Measurements from ENCODE around the gene OCA2. TPM values are rescaled to one million over a fixed set of nuclear protein-coding genes. Genes with fewer than 3 reads are reported as not detected.
"Not testable (repeated sequence)": the region's sequence is repeated elsewhere in the genome, so short reads cannot be mapped to it uniquely, and the experiment has no call there.

OCA2 gene
- total RNA-seq, 2 experiments from 2014 or later, result not detected

- POLR2A ChIA-PET, result no interaction called here
- no peaks in the 10 kb centered on the region for H3K36me3 Mint-ChIP-seq (ENCODE audit: low read depth)
- peaks cover 13% of the 10 kb centered on the region for H3K9me3 Mint-ChIP-seq (ENCODE audit: low read depth)
- H3K27me3 Mint-ChIP-seq, result no peaks in the 10 kb centered on the region
- no peak overlapping the region for H3K27ac Mint-ChIP-seq
- ATAC-seq, result no peak
- intact Hi-C loops (cut with DNase I, micrococcal nuclease), result no loop called here
- CTCF ChIA-PET, result no interaction called here
- DNase-seq, result no peak
- H3K4me3 Mint-ChIP-seq, result no peak overlapping the region
- no peaks in the 10 kb centered on the region for H3K4me1 Mint-ChIP-seq
These were observed 327.2 kb downstream of the OCA2 start for GRCh38 chr15:27771892-27772291.

- Mint-ChIP-seq H3K4me3 (no peak overlapping the region), H3K9me3 (ENCODE audit: low read depth) (peaks cover 13% of the 10 kb centered on the region), H3K27me3 (no peaks in the 10 kb centered on the region), H3K4me1 (no peaks in the 10 kb centered on the region), H3K27ac (no peak overlapping the region), H3K36me3 (ENCODE audit: low read depth) (no peaks in the 10 kb centered on the region)
- ChIA-PET POLR2A (no interaction called here), CTCF (no interaction called here)
- intact Hi-C loops (cut with DNase I, micrococcal nuclease), result no loop called here
- DNase-seq, result no peak
- no peak for ATAC-seq
These were observed 328.2 kb downstream of the OCA2 start for GRCh38 chr15:27770769-27771554.

- Mint-ChIP-seq H3K27me3 (no peaks in the 10 kb centered on the region), H3K36me3 (ENCODE audit: low read depth) (no peaks in the 10 kb centered on the region)
- POLR2A ChIA-PET, result no interaction called here
These were observed 329.0 kb downstream of the OCA2 start for GRCh38 chr15:27770086-27770607.

GRCh38 chr15:27769652-27770051 lies 329.5 kb downstream of the OCA2 start:
- ATAC-seq, result no peak
- no peak for DNase-seq
- H3K27ac Mint-ChIP-seq, result no peak overlapping the region
- CTCF ChIA-PET, result no interaction called here
- no peaks in the 10 kb centered on the region for H3K27me3 Mint-ChIP-seq
- H3K4me3 Mint-ChIP-seq, result no peak overlapping the region
- POLR2A ChIA-PET, result no interaction called here
- no peaks in the 10 kb centered on the region for H3K36me3 Mint-ChIP-seq (ENCODE audit: low read depth)
- peaks cover 13% of the 10 kb centered on the region for H3K9me3 Mint-ChIP-seq (ENCODE audit: low read depth)
- intact Hi-C loops (cut with DNase I, micrococcal nuclease), result no loop called here
- H3K4me1 Mint-ChIP-seq, result no peaks in the 10 kb centered on the region

More at GRCh38 chr15:27770086-27770607, 329.0 kb downstream of the OCA2 start:
- Mint-ChIP-seq H3K27ac (no peak overlapping the region), H3K9me3 (ENCODE audit: low read depth) (peaks cover 13% of the 10 kb centered on the region), H3K4me3 (no peak overlapping the region), H3K4me1 (no peaks in the 10 kb centered on the region)
- intact Hi-C loops (cut with DNase I, micrococcal nuclease), result no loop called here
- CTCF ChIA-PET, result no interaction called here
- ATAC-seq (no peak), DNase-seq (no peak)

GRCh38 chr15:27768732-27769475 lies 330.2 kb downstream of the OCA2 start:
- CTCF ChIA-PET, result no interaction called here

GRCh38 chr15:27767918-27768640 lies 331.0 kb downstream of the OCA2 start:
- POLR2A ChIA-PET, result no interaction called here
- Mint-ChIP-seq H3K4me1 (no peaks in the 10 kb centered on the region), H3K27me3 (no peaks in the 10 kb centered on the region), H3K36me3 (ENCODE audit: low read depth) (no peaks in the 10 kb centered on the region), H3K4me3 (no peak overlapping the region), H3K27ac (no peak overlapping the region), H3K9me3 (ENCODE audit: low read depth) (peaks cover 13% of the 10 kb centered on the region)
- DNase-seq (no peak), ATAC-seq (no peak)
- intact Hi-C loops (cut with DNase I, micrococcal nuclease), result no loop called here
- CTCF ChIA-PET, result no interaction called here

More at GRCh38 chr15:27768732-27769475, 330.2 kb downstream of the OCA2 start:
- no peak for ATAC-seq
- Mint-ChIP-seq H3K9me3 (ENCODE audit: low read depth) (peaks cover 13% of the 10 kb centered on the region), H3K4me1 (no peaks in the 10 kb centered on the region), H3K27me3 (no peaks in the 10 kb centered on the region), H3K36me3 (ENCODE audit: low read depth) (no peaks in the 10 kb centered on the region), H3K27ac (no peak overlapping the region), H3K4me3 (no peak overlapping the region)
- POLR2A ChIA-PET, result no interaction called here
- DNase-seq, result no peak
- intact Hi-C loops (cut with DNase I, micrococcal nuclease), result no loop called here

- H3K4me1 Mint-ChIP-seq; H3K4me3 Mint-ChIP-seq; H3K27me3 Mint-ChIP-seq; CTCF ChIA-PET; H3K36me3 Mint-ChIP-seq (ENCODE audit: low read depth); DNase-seq; ATAC-seq; H3K27ac Mint-ChIP-seq; POLR2A ChIA-PET; intact Hi-C loops (cut with DNase I, micrococcal nuclease): not testable (repeated sequence)
- H3K9me3 Mint-ChIP-seq (ENCODE audit: low read depth), result peaks cover 15% of the 10 kb centered on the region
These were observed 331.7 kb downstream of the OCA2 start for GRCh38 chr15:27767430-27767829.

- no peak for DNase-seq
- intact Hi-C loops (cut with DNase I, micrococcal nuclease), result no loop called here
- no peaks in the 10 kb centered on the region for H3K36me3 Mint-ChIP-seq (ENCODE audit: low read depth)
- no peaks in the 10 kb centered on the region for H3K4me1 Mint-ChIP-seq
- H3K27ac Mint-ChIP-seq, result no peak overlapping the region
- no peaks in the 10 kb centered on the region for H3K27me3 Mint-ChIP-seq
- POLR2A ChIA-PET, result no interaction called here
- ATAC-seq, result no peak
- CTCF ChIA-PET, result interaction anchor here (0.6 kb wide), 1 partner anchor 51 kb away, joined by 3 read pairs; no protein-coding TSS in a partner anchor
- H3K9me3 Mint-ChIP-seq (ENCODE audit: low read depth), result peaks cover 13% of the 10 kb centered on the region
- H3K4me3 Mint-ChIP-seq, result no peak overlapping the region
These were observed 334.8 kb downstream of the OCA2 start for GRCh38 chr15:27764339-27764738.

GRCh38 chr15:27763514-27763913 lies 335.6 kb downstream of the OCA2 start:
- Mint-ChIP-seq H3K27ac (no peak overlapping the region), H3K27me3 (no peaks in the 10 kb centered on the region), H3K9me3 (ENCODE audit: low read depth) (peaks cover 7% of the 10 kb centered on the region), H3K4me3 (no peak overlapping the region), H3K4me1 (no peaks in the 10 kb centered on the region), H3K36me3 (ENCODE audit: low read depth) (no peaks in the 10 kb centered on the region)
- no peak for DNase-seq
- intact Hi-C loops (cut with DNase I, micrococcal nuclease), result no loop called here
- POLR2A ChIA-PET, result no interaction called here
- CTCF ChIA-PET, result interaction anchor here (0.6 kb wide), 1 partner anchor 51 kb away, joined by 3 read pairs; no protein-coding TSS in a partner anchor
- no peak for ATAC-seq

- CTCF ChIA-PET, result no interaction called here
These were observed 336.6 kb downstream of the OCA2 start for GRCh38 chr15:27762471-27762870.

GRCh38 chr15:27757052-27757451 lies 342.1 kb downstream of the OCA2 start:
- H3K27me3 Mint-ChIP-seq, result no peaks in the 10 kb centered on the region
- no peak for DNase-seq
- intact Hi-C loops (cut with DNase I, micrococcal nuclease), result loop anchor here in 1 of 2 experiments (10.0 kb wide), 1 partner anchor 712 kb away; no protein-coding TSS in a partner anchor
- ChIA-PET CTCF (no interaction called here), POLR2A (no interaction called here)
- H3K36me3 Mint-ChIP-seq (ENCODE audit: low read depth), result no peaks in the 10 kb centered on the region
- H3K27ac Mint-ChIP-seq, result no peak overlapping the region
- peaks cover 3% of the 10 kb centered on the region for H3K9me3 Mint-ChIP-seq (ENCODE audit: low read depth)
- no peaks in the 10 kb centered on the region for H3K4me1 Mint-ChIP-seq
- H3K4me3 Mint-ChIP-seq, result no peak overlapping the region
- no peak for ATAC-seq

More at GRCh38 chr15:27762471-27762870, 336.6 kb downstream of the OCA2 start:
- no peaks in the 10 kb centered on the region for H3K36me3 Mint-ChIP-seq (ENCODE audit: low read depth)
- no peak overlapping the region for H3K4me3 Mint-ChIP-seq
- POLR2A ChIA-PET, result no interaction called here
- no peaks in the 10 kb centered on the region for H3K4me1 Mint-ChIP-seq
- DNase-seq (no peak), ATAC-seq (no peak)
- H3K27ac Mint-ChIP-seq, result no peak overlapping the region
- peaks cover 5% of the 10 kb centered on the region for H3K9me3 Mint-ChIP-seq (ENCODE audit: low read depth)
- intact Hi-C loops (cut with DNase I, micrococcal nuclease), result no loop called here
- H3K27me3 Mint-ChIP-seq, result no peaks in the 10 kb centered on the region

Data from activated CD4-positive, alpha-beta T cell treated with anti-CD3 and anti-CD28 coated beads for 36 hours (primary cell).